ENCODE measurements around the gene SINHCAF.

SINHCAF gene

GRCh38 chr12:31311634-31312258, 14.2 kb downstream of the SINHCAF start:
- Histone ChIP-seq H3K79me2 (ENCODE audit: control insufficient read depth, low read length) (peaks cover 100% of the 10 kb centered on the region), H3K27me3 (ENCODE audit: control insufficient read depth, low read length) (no peaks in the 10 kb centered on the region), H4K20me1 (ENCODE audit: control insufficient read depth, insufficient read depth, low read depth, low read length) (peaks cover 36% of the 10 kb centered on the region), H3K9me3 (ENCODE audit: control insufficient read depth, insufficient read depth, low read length) (no peaks in the 10 kb centered on the region), H3K27ac (ENCODE audit: low read depth, low read length) (no peak overlapping the region), H3K4me2 (ENCODE audit: low read length) (no peak overlapping the region), H3K4me3 (ENCODE audit: low read length) (no peak overlapping the region), H3K4me1 (ENCODE audit: control insufficient read depth, low read length) (peaks cover 5% of the 10 kb centered on the region), H3F3A (ENCODE audit: control insufficient read depth, insufficient read depth) (no peaks in the 10 kb centered on the region), H3K36me3 (ENCODE audit: control insufficient read depth, low read length) (peaks cover 83% of the 10 kb centered on the region), H3K9me2 (replicated peaks; ENCODE audit: control insufficient read depth, low read length) (no peaks in the 10 kb centered on the region)
- TF ChIP-seq EZH2phosphoT487 (IDR thresholded peaks at IDR 0.05; ENCODE audit: borderline replicate concordance, low read length) (no peak), CTCF (IDR thresholded peaks at IDR 0.05; ENCODE audit: low read depth, low read length, poor library complexity, severe bottlenecking) (no peak)

- H3K79me2 ChIP-seq (ENCODE audit: control insufficient read depth, low read length) = peaks cover 100% of the 10 kb centered on the region
- H3K9me2 ChIP-seq (replicated peaks; ENCODE audit: control insufficient read depth, low read length) = no peaks in the 10 kb centered on the region
- H3K4me2 ChIP-seq (ENCODE audit: low read length) = no peak overlapping the region
- no peak overlapping the region for H3K27ac ChIP-seq (ENCODE audit: low read depth, low read length)
- H3K4me3 ChIP-seq (ENCODE audit: low read length) = no peak overlapping the region
- TF ChIP-seq CTCF (IDR thresholded peaks at IDR 0.05; ENCODE audit: low read depth, low read length, poor library complexity, severe bottlenecking) (no peak), EZH2phosphoT487 (IDR thresholded peaks at IDR 0.05; ENCODE audit: borderline replicate concordance, low read length) (no peak)
- no peaks in the 10 kb centered on the region for H3K9me3 ChIP-seq (ENCODE audit: control insufficient read depth, insufficient read depth, low read length)
- H3K4me1 ChIP-seq (ENCODE audit: control insufficient read depth, low read length) = no peaks in the 10 kb centered on the region
- H3K36me3 ChIP-seq (ENCODE audit: control insufficient read depth, low read length) = peaks cover 91% of the 10 kb centered on the region
- H4K20me1 ChIP-seq (ENCODE audit: control insufficient read depth, insufficient read depth, low read depth, low read length) = peaks cover 34% of the 10 kb centered on the region
- H3F3A ChIP-seq (ENCODE audit: control insufficient read depth, insufficient read depth) = no peaks in the 10 kb centered on the region
- no peaks in the 10 kb centered on the region for H3K27me3 ChIP-seq (ENCODE audit: control insufficient read depth, low read length)
Observed at GRCh38 chr12:31310488-31310887, 15.5 kb downstream of the SINHCAF start.

- H3K36me3 ChIP-seq (ENCODE audit: control insufficient read depth, low read length) = peaks cover 91% of the 10 kb centered on the region
- no peaks in the 10 kb centered on the region for H3K4me1 ChIP-seq (ENCODE audit: control insufficient read depth, low read length)
- H3F3A ChIP-seq (ENCODE audit: control insufficient read depth, insufficient read depth) = no peaks in the 10 kb centered on the region
- peaks cover 34% of the 10 kb centered on the region for H4K20me1 ChIP-seq (ENCODE audit: control insufficient read depth, insufficient read depth, low read depth, low read length)
- no peaks in the 10 kb centered on the region for H3K9me2 ChIP-seq (replicated peaks; ENCODE audit: control insufficient read depth, low read length)
- peaks cover 100% of the 10 kb centered on the region for H3K79me2 ChIP-seq (ENCODE audit: control insufficient read depth, low read length)
- no peaks in the 10 kb centered on the region for H3K9me3 ChIP-seq (ENCODE audit: control insufficient read depth, insufficient read depth, low read length)
- H3K27ac ChIP-seq (ENCODE audit: low read depth, low read length) = no peak overlapping the region
- no peaks in the 10 kb centered on the region for H3K27me3 ChIP-seq (ENCODE audit: control insufficient read depth, low read length)
- H3K4me2 ChIP-seq (ENCODE audit: low read length) = no peak overlapping the region
- H3K4me3 ChIP-seq (ENCODE audit: low read length) = no peak overlapping the region
- TF ChIP-seq EZH2phosphoT487 (IDR thresholded peaks at IDR 0.05; ENCODE audit: borderline replicate concordance, low read length) (no peak), CTCF (IDR thresholded peaks at IDR 0.05; ENCODE audit: low read depth, low read length, poor library complexity, severe bottlenecking) (no peak)
Observed at GRCh38 chr12:31309279-31309678, 16.7 kb downstream of the SINHCAF start.
